ENCODE results near the gene GXYLT1.
"Not testable (repeated sequence)": the region's sequence is repeated elsewhere in the genome, so short reads cannot be mapped to it uniquely, and the experiment has no call there.

GRCh38 chr12:42106791-42107190, 37.9 kb downstream of the GXYLT1 start:
- TF ChIP-seq CTCF, POLR2A (IDR thresholded peaks at IDR 0.05): not testable (repeated sequence)
